Measurements from ENCODE around the gene MAPK1. TPM values are rescaled to one million over a fixed set of nuclear protein-coding genes. Genes with fewer than 3 reads are reported as not detected.

The MAPK1 gene
- total and polyA plus RNA-seq, 2 donors (not counting 1 experiment from before 2014, with no cell fraction given): 53.8 to 133 TPM

DNA sequence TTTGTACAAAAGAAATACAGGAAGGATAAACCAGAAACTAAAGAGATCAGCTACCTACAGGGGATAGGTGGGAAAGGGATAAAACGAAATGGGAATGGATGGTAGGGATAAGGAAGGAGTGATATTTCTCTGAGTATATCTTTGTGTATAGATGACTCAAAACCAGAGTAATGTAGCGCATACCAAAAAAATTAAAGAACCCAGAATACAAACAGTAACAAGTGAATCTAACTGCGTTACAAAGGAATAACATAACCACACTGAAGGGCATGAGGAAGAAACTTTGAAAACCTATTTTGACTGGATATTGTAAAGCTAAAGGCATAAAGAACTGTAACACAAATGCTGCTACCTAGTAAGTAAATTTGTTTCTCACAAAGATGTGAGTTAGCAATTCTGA lies 37.9 kb downstream of the MAPK1 start:
- TF ChIP-seq, protein P1, sequence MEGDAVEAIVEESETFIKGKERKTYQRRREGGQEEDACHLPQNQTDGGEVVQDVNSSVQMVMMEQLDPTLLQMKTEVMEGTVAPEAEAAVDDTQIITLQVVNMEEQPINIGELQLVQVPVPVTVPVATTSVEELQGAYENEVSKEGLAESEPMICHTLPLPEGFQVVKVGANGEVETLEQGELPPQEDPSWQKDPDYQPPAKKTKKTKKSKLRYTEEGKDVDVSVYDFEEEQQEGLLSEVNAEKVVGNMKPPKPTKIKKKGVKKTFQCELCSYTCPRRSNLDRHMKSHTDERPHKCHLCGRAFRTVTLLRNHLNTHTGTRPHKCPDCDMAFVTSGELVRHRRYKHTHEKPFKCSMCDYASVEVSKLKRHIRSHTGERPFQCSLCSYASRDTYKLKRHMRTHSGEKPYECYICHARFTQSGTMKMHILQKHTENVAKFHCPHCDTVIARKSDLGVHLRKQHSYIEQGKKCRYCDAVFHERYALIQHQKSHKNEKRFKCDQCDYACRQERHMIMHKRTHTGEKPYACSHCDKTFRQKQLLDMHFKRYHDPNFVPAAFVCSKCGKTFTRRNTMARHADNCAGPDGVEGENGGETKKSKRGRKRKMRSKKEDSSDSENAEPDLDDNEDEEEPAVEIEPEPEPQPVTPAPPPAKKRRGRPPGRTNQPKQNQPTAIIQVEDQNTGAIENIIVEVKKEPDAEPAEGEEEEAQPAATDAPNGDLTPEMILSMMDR (conservative IDR thresholded peaks at IDR 0.05 in 1 of 2, IDR thresholded peaks at IDR 0.05 in 1 of 2; ENCODE audit: low read depth in 1 of 2, low read length in 2 of 2): no peak
- TF ChIP-seq EZH2 (IDR thresholded peaks at IDR 0.05; ENCODE audit: low read length, missing control alignments): no peak
- H3K27ac ChIP-seq (ENCODE audit: insufficient read depth, low read length): no peak overlapping the region
- H3K4me2 ChIP-seq (ENCODE audit: extremely low read depth, insufficient read depth, low read length): no peak overlapping the region
- H3K4me3 ChIP-seq (replicated peaks in 1 of 4; ENCODE audit: control extremely low read depth in 1 of 4, insufficient read depth in 1 of 4, low read depth in 3 of 4, low read length in 4 of 4): no peak overlapping the region
- peaks cover 96% of the 10 kb centered on the region for H3K79me2 ChIP-seq (ENCODE audit: control insufficient read depth, insufficient read depth, low read length)
- peaks cover 6% of the 10 kb centered on the region for H4K20me1 ChIP-seq (ENCODE audit: control insufficient read depth, extremely low read depth, insufficient read depth, low read length)
- DNase-seq (ENCODE audit: low read depth in 2 of 2): peak in 1 of 2 donors; percentile 34
- no peak overlapping the region for H2AFZ ChIP-seq (ENCODE audit: low read length)
- no peaks in the 10 kb centered on the region for H3K9me3 ChIP-seq (ENCODE audit: control insufficient read depth, insufficient read depth, low read depth, low read length)
- no peaks in the 10 kb centered on the region for H3K36me3 ChIP-seq (ENCODE audit: control insufficient read depth, insufficient read depth, low read length)
- H3K9ac ChIP-seq (ENCODE audit: insufficient read depth, low read length): no peak overlapping the region
- no peaks in the 10 kb centered on the region for H3K27me3 ChIP-seq (ENCODE audit: control insufficient read depth, insufficient read depth, low read length)
- peaks cover 10% of the 10 kb centered on the region for H3K4me1 ChIP-seq (ENCODE audit: control insufficient read depth, extremely low read depth, insufficient read depth, low read length)

DNA sequence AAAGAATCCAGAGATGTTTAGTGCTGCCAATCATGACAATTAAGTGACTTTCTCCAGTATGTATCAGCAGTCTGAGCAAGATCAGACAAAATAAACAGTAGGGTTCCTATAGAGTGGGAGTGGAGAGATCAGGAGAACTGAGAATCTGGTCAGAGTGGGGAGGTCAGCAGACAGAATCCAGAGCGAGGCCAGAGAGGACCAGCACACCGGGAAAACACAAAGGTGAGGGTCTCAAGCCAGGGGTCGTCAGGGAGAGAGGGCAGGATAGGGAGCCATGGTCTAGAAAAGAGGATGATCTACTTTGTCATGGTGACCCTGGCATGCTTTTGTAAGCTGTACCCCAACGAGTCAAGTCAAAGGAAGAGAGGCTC lies 39.2 kb downstream of the MAPK1 start:
- Histone ChIP-seq H2AFZ (ENCODE audit: low read length) (no peak overlapping the region), H3K9ac (ENCODE audit: insufficient read depth, low read length) (no peak overlapping the region), H3K4me1 (ENCODE audit: control insufficient read depth, extremely low read depth, insufficient read depth, low read length) (peaks cover 10% of the 10 kb centered on the region), H3K4me2 (ENCODE audit: extremely low read depth, insufficient read depth, low read length) (no peak overlapping the region), H3K9me3 (ENCODE audit: control insufficient read depth, insufficient read depth, low read depth, low read length) (no peaks in the 10 kb centered on the region), H3K27ac (ENCODE audit: insufficient read depth, low read length) (no peak overlapping the region), H3K27me3 (ENCODE audit: control insufficient read depth, insufficient read depth, low read length) (no peaks in the 10 kb centered on the region), H3K4me3 (replicated peaks in 1 of 4; ENCODE audit: control extremely low read depth in 1 of 4, insufficient read depth in 1 of 4, low read depth in 3 of 4, low read length in 4 of 4) (no peak overlapping the region), H3K79me2 (ENCODE audit: control insufficient read depth, insufficient read depth, low read length) (peaks cover 94% of the 10 kb centered on the region), H4K20me1 (ENCODE audit: control insufficient read depth, extremely low read depth, insufficient read depth, low read length) (peaks cover 6% of the 10 kb centered on the region), H3K36me3 (ENCODE audit: control insufficient read depth, insufficient read depth, low read length) (no peaks in the 10 kb centered on the region)
- no peak for DNase-seq (ENCODE audit: low read depth in 2 of 2)
- TF ChIP-seq, protein P1 (conservative IDR thresholded peaks at IDR 0.05 in 1 of 2, IDR thresholded peaks at IDR 0.05 in 1 of 2; ENCODE audit: low read depth in 1 of 2, low read length in 2 of 2): no peak
- no peak for TF ChIP-seq EZH2 (IDR thresholded peaks at IDR 0.05; ENCODE audit: low read length, missing control alignments)

DNA sequence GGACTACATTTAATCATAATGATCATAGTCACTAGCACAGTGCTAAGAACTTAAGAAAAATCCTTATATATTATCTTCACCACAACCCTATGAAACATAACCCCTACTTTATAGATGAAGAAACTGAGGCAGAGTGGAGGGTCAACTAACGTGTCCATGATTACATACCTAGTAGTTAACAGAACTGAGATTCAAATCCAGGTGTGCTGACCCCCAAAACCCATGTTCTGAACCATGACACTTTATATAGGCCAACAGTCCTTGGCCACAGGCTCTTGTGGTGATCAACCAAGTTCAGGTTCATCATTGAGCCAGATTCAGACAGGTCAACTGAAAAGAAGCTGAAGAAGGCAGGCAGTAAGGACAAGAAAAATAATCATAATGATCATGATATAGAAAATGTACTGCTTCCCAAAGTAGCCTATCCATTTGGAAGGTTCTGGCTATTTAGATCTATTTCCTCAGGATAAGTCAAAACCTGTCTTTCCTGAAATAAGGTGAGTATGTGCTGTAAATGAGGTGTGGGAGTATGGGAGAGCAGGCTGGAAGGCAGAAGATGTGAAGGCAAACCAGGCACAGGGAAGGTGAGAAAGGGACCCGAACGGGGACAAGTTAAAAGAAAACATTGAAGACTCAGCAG lies 39.7 kb downstream of the MAPK1 start:
- Histone ChIP-seq H3K9me3 (ENCODE audit: control insufficient read depth, insufficient read depth, low read depth, low read length) (no peaks in the 10 kb centered on the region), H3K4me1 (ENCODE audit: control insufficient read depth, extremely low read depth, insufficient read depth, low read length) (peaks cover 10% of the 10 kb centered on the region), H4K20me1 (ENCODE audit: control insufficient read depth, extremely low read depth, insufficient read depth, low read length) (peaks cover 6% of the 10 kb centered on the region), H3K79me2 (ENCODE audit: control insufficient read depth, insufficient read depth, low read length) (peaks cover 95% of the 10 kb centered on the region), H3K27ac (ENCODE audit: insufficient read depth, low read length) (no peak overlapping the region), H3K9ac (ENCODE audit: insufficient read depth, low read length) (no peak overlapping the region), H3K36me3 (ENCODE audit: control insufficient read depth, insufficient read depth, low read length) (no peaks in the 10 kb centered on the region), H3K27me3 (ENCODE audit: control insufficient read depth, insufficient read depth, low read length) (no peaks in the 10 kb centered on the region), H3K4me3 (replicated peaks in 1 of 4; ENCODE audit: control extremely low read depth in 1 of 4, insufficient read depth in 1 of 4, low read depth in 3 of 4, low read length in 4 of 4) (no peak overlapping the region), H2AFZ (ENCODE audit: low read length) (no peak overlapping the region), H3K4me2 (ENCODE audit: extremely low read depth, insufficient read depth, low read length) (no peak overlapping the region)
- TF ChIP-seq, protein P1 (conservative IDR thresholded peaks at IDR 0.05 in 1 of 2, IDR thresholded peaks at IDR 0.05 in 1 of 2; ENCODE audit: low read depth in 1 of 2, low read length in 2 of 2): no peak
- no peak for TF ChIP-seq EZH2 (IDR thresholded peaks at IDR 0.05; ENCODE audit: low read length, missing control alignments)
- DNase-seq (ENCODE audit: low read depth in 2 of 2): no peak

All from fibroblast of lung (primary cell).